ENCODE measurements around the gene ZKSCAN5.
"Not testable (repeated sequence)": the region's sequence is repeated elsewhere in the genome, so short reads cannot be mapped to it uniquely, and the experiment has no call there.

ZKSCAN5 gene

DNA sequence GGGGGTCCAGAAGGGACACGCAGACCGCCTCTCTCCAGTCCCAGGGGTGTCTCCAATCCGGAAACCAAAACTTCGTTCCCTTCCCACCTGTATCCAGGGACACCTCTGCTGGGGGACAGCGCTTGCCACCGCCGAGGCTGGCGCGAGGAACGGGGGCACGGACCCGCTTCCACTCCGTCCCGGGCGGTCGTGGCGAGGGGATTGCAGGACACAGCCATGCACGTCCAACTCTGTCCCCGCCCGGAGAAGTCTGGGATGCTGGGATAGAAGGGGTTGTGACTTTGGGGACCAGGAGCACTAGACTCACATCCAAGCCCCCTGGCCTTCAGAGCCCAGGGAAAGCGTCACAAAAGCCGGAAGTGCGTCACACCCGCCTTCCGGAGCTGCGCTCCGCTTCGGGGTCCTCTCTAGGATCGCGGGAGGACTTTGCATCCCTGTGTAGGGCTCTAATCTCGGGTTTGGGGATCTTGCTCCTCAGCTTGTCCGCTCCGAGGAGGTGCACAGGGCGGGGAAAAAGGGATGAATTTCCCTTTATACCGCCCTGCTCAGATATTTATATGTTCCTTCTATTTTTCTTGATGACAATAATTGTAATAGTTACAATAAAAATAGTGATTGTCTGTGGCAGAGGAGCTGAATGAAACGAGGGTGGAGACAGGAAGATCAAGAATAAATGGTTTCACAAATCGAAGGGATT lies 47.5 kb downstream of the ZKSCAN5 start, which contains the start of gene FAM200A:
FAM200A (minus strand) TSS at position 348 of the 697 bp plus-strand sequence. CDS start 3,707 bp downstream, outside the sequence.
- DNase-seq (ENCODE audit: low spot score) = peak; percentile 96

DNA sequence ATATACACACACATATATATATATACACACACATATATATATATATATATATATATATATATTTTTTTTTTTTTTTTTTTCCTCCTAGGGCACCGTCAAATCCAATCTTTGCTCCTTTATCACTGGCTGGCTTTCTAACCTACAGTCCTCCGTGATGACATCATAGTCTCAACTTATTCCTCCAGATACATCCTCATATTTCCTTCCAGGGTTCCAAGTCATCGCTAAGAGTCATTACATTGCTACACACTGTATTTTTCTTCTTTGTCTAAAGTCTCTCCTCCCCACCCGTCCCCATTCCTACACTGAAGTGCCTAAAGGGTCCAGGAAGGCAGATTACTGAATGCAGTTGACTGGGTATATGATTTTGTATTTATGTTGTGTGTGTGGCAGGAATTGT lies 48.6 kb downstream of the ZKSCAN5 start:
- DNase-seq (ENCODE audit: low spot score) = no peak

DNA sequence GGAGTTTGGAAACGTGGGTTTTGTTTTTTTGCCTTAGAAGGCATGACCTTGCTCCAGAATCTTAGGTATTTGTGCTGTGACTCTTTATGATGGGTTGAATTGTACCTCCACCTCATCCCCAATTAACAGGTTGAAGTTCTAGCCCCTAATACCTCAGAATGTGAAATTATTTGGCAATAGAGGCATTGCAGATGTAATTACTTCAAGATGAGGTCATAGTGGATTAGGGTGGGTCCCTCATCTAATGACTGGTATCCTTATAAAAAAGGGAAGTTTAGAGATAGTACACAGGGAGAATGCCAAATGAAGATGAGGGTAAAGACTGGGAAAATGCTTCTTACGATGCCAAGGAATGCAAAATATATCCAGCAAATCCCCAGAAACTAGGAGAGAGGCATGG lies 50.5 kb downstream of the ZKSCAN5 start:
- DNase-seq (ENCODE audit: low spot score) = no peak

DNA sequence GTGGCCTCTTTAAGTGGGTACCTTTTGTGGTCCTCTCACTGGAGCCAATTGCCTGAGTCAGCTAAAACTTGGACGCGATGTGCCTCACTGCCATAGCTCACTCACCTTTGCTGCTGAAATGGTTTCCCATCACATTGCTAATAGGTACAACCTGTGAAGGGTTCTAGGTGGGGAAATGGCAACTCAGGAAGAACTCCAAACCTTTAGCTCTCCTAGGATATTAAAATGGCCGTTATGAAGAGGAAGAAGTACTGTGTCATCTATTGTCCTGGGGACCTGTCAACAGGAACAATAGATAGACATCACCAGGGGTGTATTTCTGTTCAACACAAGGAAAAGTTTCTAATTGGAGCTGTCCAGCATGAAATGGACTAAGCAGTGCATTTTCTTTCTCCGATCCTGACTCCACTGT lies 52.7 kb downstream of the ZKSCAN5 start:
- DNase-seq (ENCODE audit: low spot score) = no peak

DNA sequence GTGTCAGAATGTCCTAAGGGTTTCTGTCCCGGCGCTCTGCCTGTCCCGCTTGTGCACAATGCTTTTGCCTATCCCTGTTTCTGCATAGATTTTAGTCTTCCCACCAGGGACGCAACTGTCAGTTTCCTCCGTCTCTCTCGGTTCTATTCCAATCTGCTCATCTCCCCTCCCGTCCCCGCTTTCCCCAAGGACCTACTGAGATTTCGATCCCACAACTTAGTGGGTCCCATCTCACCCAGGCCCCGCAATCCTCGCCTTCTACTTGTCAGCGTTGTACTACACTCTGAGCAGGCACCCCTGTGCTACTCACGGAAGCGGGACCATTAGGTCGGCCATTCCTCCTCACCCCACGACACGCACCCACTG lies 53.5 kb downstream of the ZKSCAN5 start:
- DNase-seq (ENCODE audit: low spot score) = no peak

DNA sequence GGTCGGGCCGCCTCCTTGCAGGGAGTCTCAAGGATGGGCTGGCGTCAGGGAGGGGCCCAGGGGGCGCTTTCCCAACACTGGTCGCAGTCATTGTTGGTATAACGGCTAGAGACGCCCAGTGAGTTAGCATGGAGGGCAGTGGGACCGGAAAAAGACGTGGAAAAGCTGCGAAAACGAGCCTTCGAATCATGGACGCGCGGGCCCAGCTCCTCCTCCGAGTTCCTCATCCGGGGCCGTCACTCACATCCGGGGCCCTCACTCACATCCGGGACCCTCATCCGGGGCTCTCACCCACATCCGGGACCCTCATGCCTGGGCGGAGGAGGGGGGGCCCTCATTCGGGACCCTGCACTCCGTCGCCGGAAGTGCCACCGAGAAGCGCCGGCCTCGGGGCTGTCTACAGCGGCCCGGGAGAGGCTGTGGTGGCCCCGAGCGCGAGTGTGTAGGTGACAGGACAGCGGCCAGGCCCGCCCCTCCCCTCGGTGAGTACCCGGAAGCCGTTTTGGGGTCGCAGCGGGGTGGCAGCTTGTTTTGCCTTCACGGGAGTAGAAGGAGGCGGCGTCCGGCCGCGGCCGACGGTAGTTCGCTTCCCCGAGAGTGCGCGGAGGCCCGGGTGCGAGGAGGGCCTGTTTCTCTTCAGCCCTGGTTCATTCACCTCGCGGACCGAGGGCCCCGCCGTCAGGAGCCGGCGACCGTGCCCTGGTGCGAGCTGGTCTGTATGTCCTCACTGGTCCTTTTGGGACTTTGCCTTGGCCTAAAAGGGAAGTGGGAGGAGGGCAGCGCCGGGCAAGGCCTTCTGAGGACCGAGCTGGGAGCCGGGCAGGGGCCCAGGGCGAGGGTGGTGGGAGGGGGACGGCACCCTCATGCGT lies 54.1 kb downstream of the ZKSCAN5 start, which contains the start of gene ZNF655:
ZNF655 (plus strand) TSS at position 337 of the 869 bp plus-strand sequence. CDS start 1,918 bp downstream, outside the sequence.
- peak; percentile 93 for DNase-seq (ENCODE audit: low spot score)

DNA sequence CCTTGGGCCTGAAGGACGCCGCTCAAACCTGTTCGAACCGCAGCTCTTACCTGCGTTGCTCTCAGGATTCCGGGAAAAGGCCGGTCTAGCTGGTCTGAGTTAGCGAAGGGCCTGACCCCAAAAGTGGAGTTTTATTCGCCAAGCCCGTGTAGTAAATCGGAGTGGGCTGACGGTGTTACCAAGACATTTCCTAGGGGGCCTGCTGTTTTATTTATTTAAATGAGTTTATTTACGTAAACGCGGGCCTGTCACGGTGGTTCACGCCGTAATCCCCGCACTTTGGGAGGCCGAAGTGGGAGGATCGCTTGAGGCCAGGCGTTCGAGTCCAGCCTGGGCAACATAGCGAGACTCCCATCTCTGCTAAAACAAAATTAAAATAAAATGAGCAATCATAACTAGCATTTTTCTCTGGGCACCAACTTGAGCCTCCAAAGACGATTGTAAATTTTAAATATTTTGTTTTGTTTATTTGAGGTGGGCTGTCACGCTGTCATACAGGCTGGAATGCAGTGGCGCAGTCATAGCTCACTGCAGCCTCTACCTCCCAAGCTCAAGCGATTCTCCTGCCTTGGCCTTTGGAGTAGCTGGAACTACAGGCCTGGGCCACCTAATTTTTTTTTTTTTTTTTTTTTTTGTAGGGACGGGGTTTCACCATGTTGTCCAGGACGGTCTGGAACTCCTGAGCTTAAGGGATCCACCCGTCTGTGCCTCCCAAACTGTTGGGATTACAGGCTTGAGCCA lies 54.9 kb downstream of the ZKSCAN5 start:
- DNase-seq (ENCODE audit: low spot score) = no peak

DNA sequence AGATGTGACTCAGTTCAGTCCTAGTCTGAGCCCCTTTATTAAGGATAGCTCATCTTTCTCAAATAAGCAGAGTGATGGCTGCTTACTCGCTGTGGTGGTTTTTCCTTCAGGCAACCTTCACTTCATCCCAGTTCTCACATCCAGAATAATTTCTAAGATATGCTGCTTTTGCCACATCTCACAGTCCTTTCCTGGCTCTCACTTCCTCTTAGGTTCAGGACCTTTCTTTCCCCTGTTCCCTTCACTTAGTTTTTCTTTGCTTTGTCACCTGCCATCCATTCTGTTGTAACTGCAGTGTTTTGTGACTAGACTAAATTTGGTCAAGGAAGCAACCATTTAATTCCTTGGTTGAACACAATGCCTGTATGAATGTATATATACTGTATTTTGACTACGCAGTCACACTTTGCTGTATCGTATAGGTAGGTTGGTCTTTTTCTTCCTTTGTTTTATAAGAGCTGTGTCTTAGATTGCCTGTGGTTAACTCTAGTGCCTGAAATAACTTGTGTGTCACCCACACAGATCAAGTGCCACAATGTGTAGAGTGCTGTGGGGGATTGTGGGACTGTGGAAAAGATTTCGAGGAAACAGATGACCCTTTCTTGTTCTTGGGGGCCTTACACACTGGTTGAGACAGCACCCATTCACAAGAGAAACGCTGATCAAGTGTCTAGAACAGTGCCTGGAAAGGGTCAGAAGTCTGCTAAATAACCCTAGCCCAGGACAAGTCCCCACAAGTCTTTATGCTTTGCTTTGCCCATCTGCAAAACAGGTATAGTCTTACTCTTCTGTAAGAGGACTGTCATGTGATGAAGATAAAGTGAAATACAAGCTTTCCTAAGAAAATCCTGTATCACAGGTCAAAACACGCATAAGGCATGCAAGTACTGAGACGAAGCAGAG lies 56.6 kb downstream of the ZKSCAN5 start:
- no peak for DNase-seq (ENCODE audit: low spot score)

DNA sequence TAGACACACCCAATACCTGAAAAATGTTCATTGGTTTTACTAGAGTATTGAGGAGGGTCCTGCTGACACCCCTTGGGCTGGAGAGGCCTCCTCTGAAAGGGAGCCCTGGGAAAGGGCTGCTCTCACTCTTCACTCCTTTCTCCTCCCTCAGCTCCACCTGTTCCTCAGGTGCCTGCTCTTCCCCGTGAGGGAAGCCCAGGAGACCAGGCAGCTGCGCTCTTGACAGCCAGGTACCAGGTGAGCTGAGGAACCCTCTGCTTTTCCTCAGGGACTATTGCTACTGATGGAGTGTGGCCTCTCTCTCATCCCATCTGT lies 57.2 kb downstream of the ZKSCAN5 start:
- DNase-seq (ENCODE audit: low spot score) = no peak

DNA sequence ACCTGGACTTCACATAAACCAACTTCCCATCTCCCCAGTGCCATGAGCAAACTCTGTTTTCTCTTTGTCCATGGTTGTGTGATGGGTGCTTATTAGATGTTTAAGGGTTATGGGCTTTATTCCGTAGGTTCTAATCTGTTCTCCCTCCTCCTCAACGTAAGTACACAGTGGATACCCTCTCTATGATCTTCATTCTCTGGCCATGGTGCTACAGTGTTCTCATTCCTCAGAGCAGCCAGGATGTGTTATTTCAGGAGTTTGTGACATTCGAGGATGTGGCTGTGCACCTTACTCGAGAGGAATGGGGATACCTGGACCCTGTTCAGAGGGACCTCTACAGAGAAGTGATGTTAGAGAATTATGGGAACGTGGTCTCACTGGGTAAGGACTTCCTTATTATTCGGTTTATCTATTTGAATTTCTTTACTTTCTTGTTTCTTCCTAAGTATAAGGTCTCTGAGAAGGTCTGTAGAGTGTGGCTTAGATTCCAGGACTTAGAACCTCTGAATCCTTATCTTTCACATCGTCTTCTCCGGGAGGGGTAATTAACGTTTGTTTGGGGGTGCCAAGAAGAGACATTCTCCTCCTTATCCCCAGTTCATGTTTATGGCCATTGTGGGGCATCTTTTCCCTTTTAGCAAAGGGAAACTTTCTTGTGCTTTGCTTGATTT lies 57.8 kb downstream of the ZKSCAN5 start:
- no peak for DNase-seq (ENCODE audit: low spot score)

DNA sequence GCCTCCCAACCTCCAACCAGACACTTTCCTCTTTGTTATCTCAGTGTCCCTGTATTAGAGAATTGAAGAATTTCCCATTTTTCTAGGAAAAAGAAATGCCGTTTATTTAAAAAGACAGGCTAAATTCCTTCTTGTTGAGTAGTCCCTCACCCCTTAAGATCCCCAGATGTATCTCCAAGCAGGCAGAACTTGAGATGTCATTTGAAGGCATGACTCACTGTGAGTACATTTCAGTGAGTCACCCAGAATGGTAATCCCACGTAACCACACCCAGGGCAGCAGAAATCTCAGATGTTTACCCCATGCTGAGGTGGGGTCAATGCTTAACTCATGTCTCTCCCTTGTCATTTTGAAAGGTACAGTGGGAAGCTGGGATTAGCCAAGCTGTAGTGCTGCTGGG lies 58.4 kb downstream of the ZKSCAN5 start:
- peak; percentile 45 for DNase-seq (ENCODE audit: low spot score)

DNA sequence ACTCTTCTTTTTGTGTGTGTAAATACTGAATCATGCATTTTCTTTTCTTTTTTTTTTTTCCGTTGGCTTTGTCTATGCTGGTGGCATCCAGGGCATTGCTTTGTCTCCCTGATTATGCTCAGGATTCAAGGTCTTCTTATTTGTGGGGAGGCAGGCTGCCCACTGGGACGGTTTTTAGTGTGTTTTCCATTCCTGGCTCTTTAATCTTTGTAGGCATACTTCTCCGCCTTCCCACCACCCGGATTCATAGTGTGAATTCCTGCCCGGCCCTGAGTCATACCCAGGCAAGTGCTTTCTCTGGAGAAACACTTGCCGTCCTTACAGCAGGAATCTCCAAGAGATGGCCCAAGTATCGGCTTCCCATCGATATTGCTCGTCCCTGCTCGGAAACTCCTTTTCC lies 59.2 kb downstream of the ZKSCAN5 start:
- DNase-seq (ENCODE audit: low spot score) = no peak

DNA sequence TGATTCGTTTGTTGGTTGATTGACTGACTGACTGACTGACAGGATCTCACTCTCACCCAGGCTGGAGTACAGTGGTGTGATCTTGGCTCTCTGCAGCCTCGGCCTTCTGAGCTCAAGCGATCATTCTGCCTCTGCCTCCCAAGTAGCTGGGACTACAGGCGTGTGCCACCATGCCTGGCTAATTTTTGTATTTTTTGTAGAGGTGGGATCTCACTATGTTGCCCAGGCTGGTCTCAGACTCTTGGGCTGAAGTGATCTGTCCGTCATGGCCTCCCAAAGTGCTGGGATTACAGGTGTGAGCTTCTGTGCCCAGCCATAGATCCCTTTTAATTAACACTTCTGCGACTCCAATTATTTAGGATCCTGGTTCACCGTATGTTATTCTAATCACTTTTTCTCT lies 64.3 kb downstream of the ZKSCAN5 start:
- not testable (repeated sequence) for DNase-seq (ENCODE audit: low spot score)

DNA sequence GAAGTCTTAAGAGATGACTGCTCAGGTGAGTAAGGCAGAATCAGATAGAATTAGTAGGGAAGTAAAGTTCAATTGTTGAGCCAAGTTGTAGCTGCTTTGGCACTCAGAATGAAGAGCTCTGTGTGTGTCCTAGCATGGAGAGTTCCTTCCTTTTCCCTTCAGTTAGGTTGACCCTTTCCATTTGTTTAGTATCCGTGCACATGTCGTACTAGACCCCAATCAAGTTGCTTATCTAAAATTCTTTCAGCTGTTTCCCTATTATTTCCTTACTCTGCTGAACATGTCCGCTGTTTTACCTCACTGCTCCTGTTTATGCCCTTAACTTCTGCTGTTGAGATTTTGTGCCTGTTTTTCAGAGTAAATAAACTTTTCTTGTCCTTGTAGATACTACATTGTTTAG lies 67.3 kb downstream of the ZKSCAN5 start:
- DNase-seq (ENCODE audit: low spot score) = no peak

DNA sequence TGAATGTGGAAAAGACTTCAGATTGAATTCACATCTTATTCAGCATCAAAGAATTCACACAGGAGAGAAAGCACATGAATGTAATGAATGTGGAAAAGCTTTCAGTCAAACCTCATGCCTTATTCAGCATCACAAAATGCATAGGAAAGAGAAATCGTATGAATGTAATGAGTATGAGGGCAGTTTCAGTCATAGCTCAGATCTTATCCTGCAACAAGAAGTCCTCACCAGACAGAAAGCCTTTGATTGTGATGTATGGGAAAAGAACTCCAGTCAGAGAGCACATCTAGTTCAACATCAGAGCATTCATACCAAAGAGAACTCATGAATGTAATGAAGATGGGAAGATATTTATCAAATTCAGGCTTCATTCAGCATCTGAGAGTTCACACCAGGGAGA lies 68.8 kb downstream of the ZKSCAN5 start:
- no peak for DNase-seq (ENCODE audit: low spot score)

DNA sequence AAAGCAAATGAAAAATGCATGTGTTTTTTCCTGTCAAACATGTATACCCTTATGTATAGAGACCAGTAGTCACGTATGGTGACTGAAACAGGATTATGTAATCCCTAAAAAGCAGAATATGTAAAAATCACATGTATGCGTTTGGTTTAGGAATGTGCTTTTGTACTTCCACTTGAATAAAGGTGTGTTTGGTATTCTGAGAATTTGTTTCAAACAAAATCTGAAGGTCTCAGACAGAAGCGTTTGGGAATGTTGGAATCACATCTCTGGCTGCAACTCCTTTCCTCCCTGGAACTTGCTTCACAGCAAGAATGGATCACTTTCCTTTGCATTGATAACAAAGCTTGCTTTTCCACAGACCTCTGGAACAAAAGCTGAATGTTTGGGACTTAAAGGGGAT lies 71.8 kb downstream of the ZKSCAN5 start:
- no peak for DNase-seq (ENCODE audit: low spot score)

DNA sequence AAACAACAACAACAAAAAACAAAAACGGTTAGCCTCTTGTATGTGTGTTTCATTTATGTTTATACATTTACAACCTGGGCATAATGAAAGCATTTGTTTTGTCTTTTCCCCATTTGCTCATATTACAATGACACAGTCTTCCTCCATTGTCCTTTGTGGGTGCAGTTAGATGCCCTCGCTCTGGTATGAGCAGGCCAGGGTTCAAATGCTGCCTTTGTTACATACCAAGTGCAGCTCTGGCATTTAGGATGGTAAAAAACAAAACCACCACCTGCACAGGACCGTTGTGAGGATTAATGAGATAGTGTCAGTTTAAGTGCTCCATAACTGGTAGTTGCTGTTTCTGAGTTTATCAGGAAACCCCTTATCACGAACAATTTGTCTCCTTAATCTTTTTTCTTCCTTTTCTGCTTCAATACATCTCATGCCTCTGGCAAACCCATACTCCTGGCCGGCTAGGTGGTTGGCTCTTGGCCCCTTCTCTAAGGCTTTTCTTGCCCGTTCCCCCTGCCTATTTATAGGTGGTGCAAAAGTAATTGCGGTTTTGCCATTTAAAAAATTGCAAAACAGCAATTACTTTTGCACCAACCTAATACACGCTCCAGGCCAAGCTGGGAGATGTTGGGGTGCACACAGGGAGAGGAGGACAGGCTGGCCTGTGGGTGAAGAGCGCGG lies 75.0 kb downstream of the ZKSCAN5 start:
- DNase-seq (ENCODE audit: low spot score) = no peak

DNA sequence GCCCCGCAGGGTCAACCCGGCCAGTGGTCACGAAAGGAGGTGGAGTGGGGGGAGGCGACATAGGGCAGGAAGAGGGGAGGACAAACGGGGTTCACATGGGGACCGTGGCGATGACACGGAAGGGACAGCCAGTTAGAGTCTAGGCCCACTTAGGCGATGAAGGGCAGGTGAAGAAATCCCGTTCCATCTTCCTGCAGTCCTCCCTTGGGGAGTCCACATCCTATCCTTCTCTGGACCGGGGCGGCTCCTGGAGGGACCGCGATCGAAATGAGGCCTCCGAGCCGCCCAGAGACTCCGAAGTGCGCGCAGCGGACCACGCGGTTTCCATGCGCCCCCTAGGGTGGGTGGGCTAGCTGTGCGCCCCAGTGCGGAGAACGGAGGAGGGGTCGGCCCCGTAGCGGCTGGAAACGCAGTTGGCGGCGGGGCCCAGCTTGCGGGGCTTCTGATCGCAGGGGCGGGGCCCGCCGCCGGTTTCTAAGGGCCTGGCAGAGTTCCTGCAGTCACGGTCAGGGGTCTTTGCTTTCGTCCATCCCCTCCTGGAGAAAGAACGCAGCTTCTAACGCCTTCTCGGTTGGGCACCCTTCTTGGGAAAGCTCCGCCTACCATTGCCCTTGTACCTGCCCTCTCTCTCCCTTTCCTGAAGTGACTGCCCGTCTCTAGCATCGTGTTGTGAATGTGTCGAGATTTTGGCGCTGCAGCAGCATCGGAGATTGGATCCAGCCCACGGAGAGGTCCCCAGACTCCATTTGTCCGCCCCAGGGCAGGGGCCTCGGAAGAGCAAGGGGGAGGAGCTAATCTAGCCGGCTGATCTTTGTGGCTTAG lies 75.7 kb downstream of the ZKSCAN5 start:
- no peak for DNase-seq (ENCODE audit: low spot score)

DNA sequence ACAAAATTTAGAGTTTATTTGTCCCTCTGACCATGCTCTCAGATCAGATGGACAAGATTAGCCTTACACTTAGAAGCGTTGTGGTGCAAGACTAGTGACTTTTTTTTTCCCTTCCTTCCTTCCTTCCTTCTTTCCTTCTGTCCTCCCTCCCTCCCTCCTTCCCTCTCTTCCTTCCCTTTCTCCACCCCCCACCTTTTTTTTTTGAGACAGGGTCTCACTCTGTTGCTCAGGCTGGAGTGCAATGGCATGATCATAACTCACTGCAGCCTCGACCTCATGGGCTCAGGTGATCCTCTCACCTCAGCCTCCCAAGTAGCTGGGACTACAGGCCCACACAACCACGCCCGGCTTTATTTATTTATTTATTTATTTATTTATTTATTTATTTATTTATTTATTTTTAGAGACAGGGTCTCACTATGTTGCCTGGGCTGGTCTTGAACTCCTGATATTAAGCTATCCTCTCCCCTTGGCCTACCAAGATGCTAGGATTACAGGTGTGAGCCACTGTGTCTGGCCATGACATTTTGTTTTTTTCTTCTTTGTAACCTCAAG lies 76.4 kb downstream of the ZKSCAN5 start:
- not testable (repeated sequence) for DNase-seq (ENCODE audit: low spot score)
